ENCODE results near the gene IP6K2.
A peak's percentile ranks its signal among the peaks of the same experiment; 100 is the strongest.

Gene IP6K2

GRCh38 chr3:48686538-48687219 lies 30.3 kb downstream of the IP6K2 start:
- no peak for DNase-seq (ENCODE audit: low read depth, low spot score)
- ChIA-PET POLR2A (interaction anchor here (0.6 to 0.9 kb wide), 2 partner anchors 9 to 25 kb away, joined by 3 read pairs; no protein-coding TSS in a partner anchor), CTCF (interaction anchor here (0.5 to 4.6 kb wide), 22 partner anchors 9 to 1063 kb away, joined by 3 to 37 read pairs (median 5); partner anchors contain the start of genes CELSR3, IP6K2 and SLC26A6)
- H3K4me3 ChIP-seq (ENCODE audit: low read depth, low read length): no peak overlapping the region
- no peak for TF ChIP-seq CTCF (IDR thresholded peaks at IDR 0.05; ENCODE audit: insufficient read depth, low read length, missing control alignments)

- POLR2A ChIA-PET: interaction anchor here (0.9 kb wide), 1 partner anchor 24 kb away, joined by 3 read pairs; no protein-coding TSS in a partner anchor
- H3K4me3 ChIP-seq (ENCODE audit: low read depth, low read length): peak within 1 kb of the TSS; percentile 95
- CTCF ChIA-PET: interaction anchor here (0.5 to 4.6 kb wide), 20 partner anchors 10 to 1062 kb away, joined by 3 to 37 read pairs (median 5); partner anchors contain the start of genes CELSR3, IP6K2 and SLC26A6
- no peak for DNase-seq (ENCODE audit: low read depth, low spot score)
- peak; percentile 84 for TF ChIP-seq CTCF (IDR thresholded peaks at IDR 0.05; ENCODE audit: insufficient read depth, low read length, missing control alignments)
Measured at GRCh38 chr3:48685603-48686511, 31.2 kb downstream of the IP6K2 start, which contains the start of gene NCKIPSD. TSS of gene NCKIPSD (minus strand) at chr3:48685915. CDS start at chr3:48685807, 108 bp downstream.

- ChIA-PET POLR2A (interaction anchor here (0.6 to 1.3 kb wide), 3 partner anchors 22 to 344 kb away, joined by 3 to 4 read pairs (median 3); no protein-coding TSS in a partner anchor), CTCF (interaction anchor here (0.8 to 4.6 kb wide), 15 partner anchors 8 to 249 kb away, joined by 3 to 37 read pairs (median 4); partner anchors contain the start of genes CELSR3, PFKFB4 and SLC26A6)
- no peak for DNase-seq (ENCODE audit: low read depth, low spot score)
Measured at GRCh38 chr3:48685293-48685602, 31.8 kb downstream of the IP6K2 start.

GRCh38 chr3:48684480-48685143 lies 32.4 kb downstream of the IP6K2 start:
- ChIA-PET POLR2A (interaction anchor here (0.6 to 1.3 kb wide), 6 partner anchors 12 to 345 kb away, joined by 3 to 5 read pairs (median 3); no protein-coding TSS in a partner anchor), CTCF (interaction anchor here (0.8 to 4.6 kb wide), 13 partner anchors 9 to 135 kb away, joined by 3 to 37 read pairs (median 3); partner anchors contain the start of genes CELSR3, PFKFB4, SLC26A6 and UCN2)
- H3K4me3 ChIP-seq (ENCODE audit: low read depth, low read length): peak overlapping the region; percentile 95
- no peak for DNase-seq (ENCODE audit: low read depth, low spot score)
- no peak for TF ChIP-seq CTCF (IDR thresholded peaks at IDR 0.05; ENCODE audit: insufficient read depth, low read length, missing control alignments)

More at GRCh38 chr3:48685293-48685602, 31.8 kb downstream of the IP6K2 start:
- TF ChIP-seq CTCF (IDR thresholded peaks at IDR 0.05; ENCODE audit: insufficient read depth, low read length, missing control alignments): no peak
- peak overlapping the region; percentile 95 for H3K4me3 ChIP-seq (ENCODE audit: low read depth, low read length)

GRCh38 chr3:48684054-48684349 lies 33.0 kb downstream of the IP6K2 start:
- POLR2A ChIA-PET: interaction anchor here (0.6 to 1.3 kb wide), 4 partner anchors 12 to 346 kb away, joined by 3 to 5 read pairs (median 3); no protein-coding TSS in a partner anchor
- CTCF ChIA-PET: interaction anchor here (0.8 to 4.6 kb wide), 9 partner anchors 9 to 135 kb away, joined by 3 to 37 read pairs (median 3); partner anchors contain the start of genes CELSR3, SLC26A6 and UCN2
- DNase-seq (ENCODE audit: low read depth, low spot score): no peak
- H3K4me3 ChIP-seq (ENCODE audit: low read depth, low read length): peak overlapping the region; percentile 95
- TF ChIP-seq CTCF (IDR thresholded peaks at IDR 0.05; ENCODE audit: insufficient read depth, low read length, missing control alignments): no peak

All from AG04449 (cell line).